ENCODE data around the gene PKMYT1.

DNA sequence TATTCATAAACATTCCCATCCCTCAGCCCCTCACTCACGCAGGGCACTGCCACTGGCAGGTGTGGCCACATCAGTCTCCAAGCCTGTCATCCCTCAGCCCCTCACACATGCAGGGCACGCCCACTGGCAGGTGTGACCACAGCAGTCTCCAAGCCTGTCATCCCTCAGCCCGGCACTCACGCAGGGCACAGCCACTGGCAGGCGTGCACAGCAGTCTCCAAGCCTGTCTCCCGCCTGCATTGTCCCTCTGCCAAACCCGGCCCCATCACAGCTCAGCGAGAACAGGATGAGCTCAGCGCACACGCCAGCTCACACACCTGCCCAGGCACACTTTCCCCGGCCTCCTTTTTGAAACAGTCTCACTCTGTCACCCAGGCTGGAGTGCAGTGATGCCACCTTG, 27.6 kb downstream of the PKMYT1 start:
- no peak for TF ChIP-seq POLR2A (IDR thresholded peaks at IDR 0.05; ENCODE audit: low read depth, low read length)
- no peak for TF ChIP-seq POLR2AphosphoS5 (IDR thresholded peaks at IDR 0.05; ENCODE audit: low read depth, low read length)
- no peak for TF ChIP-seq SPI1 (IDR thresholded peaks at IDR 0.05; ENCODE audit: low read depth, low read length)
- no peak for TF ChIP-seq TAF1 (IDR thresholded peaks at IDR 0.05; ENCODE audit: low read depth, low read length)
- no peak for TF ChIP-seq PAX5 (IDR thresholded peaks at IDR 0.05; ENCODE audit: insufficient read depth, low read length, severe bottlenecking)
- no peak for TF ChIP-seq POU2F2 (IDR thresholded peaks at IDR 0.05; ENCODE audit: low read depth, low read length)

All from GM12891 (cell line).